Neural crest cell (in vitro differentiated cells): Measurements from ENCODE around the gene SMIM5. TPM values are rescaled to one million over a fixed set of nuclear protein-coding genes. Genes with fewer than 3 reads are reported as not detected.

Source experiments
- DNase-seq: peaks from one replicate; pipeline ENCODE4 v3.0.0; 2021; ENCODE audit warnings: low read depth, mixed read lengths, low spot score
- H3K27ac Mint-ChIP-seq: one replicate; pipeline ENCODE4 v1.8.0; 2021; ENCODE audit warnings: mild to moderate bottlenecking, mixed read lengths; ENCODE audit not compliant: unreplicated experiment
- H3K27me3 Mint-ChIP-seq: 2 replicates; pipeline ENCODE4 v1.8.0; 2021; ENCODE audit warnings: low read depth, mild to moderate bottlenecking, mixed read lengths
- H3K36me3 Mint-ChIP-seq: 2 replicates; pipeline ENCODE4 v1.8.0; 2021; ENCODE audit warnings: low read depth, mild to moderate bottlenecking, mixed read lengths
- H3K4me1 Mint-ChIP-seq: 2 replicates; pipeline ENCODE4 v1.8.0; 2021; ENCODE audit warnings: mixed read lengths
- H3K4me3 Mint-ChIP-seq: one replicate; pipeline ENCODE4 v1.8.0; 2021; ENCODE audit warnings: mild to moderate bottlenecking, mixed read lengths
- H3K9me3 Mint-ChIP-seq: 2 replicates; pipeline ENCODE4 v1.8.0; 2021; ENCODE audit warnings: mixed read lengths
- CTCF ChIP-seq: fragments of 200-600 bp; sonication (generic); conservative IDR thresholded peaks from 2 replicates; pipeline ENCODE4 v1.5.0; 2021; ENCODE audit warnings: antibody characterized with exemption, mild to moderate bottlenecking
- total RNA-seq: library from RNA; stranded (reverse); gene quantifications from 2 replicates; pipeline ENCODE4 v1.2.1, GENCODE V29; 2021

SMIM5 gene
- total RNA-seq, 1 donor from 2014 or later: not detected

DNA sequence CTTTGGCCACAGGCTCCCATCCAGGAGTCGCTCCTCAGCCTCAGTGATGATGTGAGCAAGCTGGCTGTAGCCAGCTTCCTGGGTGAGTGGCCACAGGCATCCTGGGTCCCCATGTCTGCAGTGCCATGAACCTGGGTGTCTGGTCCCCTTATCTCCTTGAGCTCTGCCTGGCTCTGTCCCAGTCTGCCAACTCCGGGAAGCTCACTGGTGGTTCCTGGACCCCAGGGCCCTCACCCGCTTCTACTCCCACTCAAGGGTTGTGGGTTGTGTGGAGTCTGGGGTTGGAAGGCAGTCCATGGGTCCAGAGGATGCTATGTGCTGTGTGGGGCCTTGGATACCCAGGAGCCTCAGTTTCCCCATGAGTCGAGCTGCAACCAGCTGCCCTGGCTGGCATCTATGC, 11.7 kb upstream of the SMIM5 start:
- TF ChIP-seq CTCF: no peak
- H3K27ac Mint-ChIP-seq: no peak overlapping the region
- peaks cover 3% of the 10 kb centered on the region for H3K27me3 Mint-ChIP-seq
- H3K4me1 Mint-ChIP-seq: peaks cover 9% of the 10 kb centered on the region
- H3K4me3 Mint-ChIP-seq: no peak overlapping the region
- DNase-seq: no peak
- H3K36me3 Mint-ChIP-seq: no peaks in the 10 kb centered on the region
- H3K9me3 Mint-ChIP-seq: no peaks in the 10 kb centered on the region

GRCh38 chr17:75622076-75622475, 11.2 kb upstream of the SMIM5 start:
- H3K9me3 Mint-ChIP-seq: no peaks in the 10 kb centered on the region
- no peak for TF ChIP-seq CTCF
- peaks cover 9% of the 10 kb centered on the region for H3K4me1 Mint-ChIP-seq
- H3K27me3 Mint-ChIP-seq: peaks cover 3% of the 10 kb centered on the region
- no peak for DNase-seq
- no peaks in the 10 kb centered on the region for H3K36me3 Mint-ChIP-seq
- peak overlapping the region; percentile 58 for H3K27ac Mint-ChIP-seq
- peak overlapping the region; percentile 3 for H3K4me3 Mint-ChIP-seq

- Mint-ChIP-seq H3K4me1 (peaks cover 9% of the 10 kb centered on the region), H3K36me3 (no peaks in the 10 kb centered on the region), H3K27me3 (peaks cover 3% of the 10 kb centered on the region), H3K4me3 (no peak overlapping the region), H3K27ac (no peak overlapping the region), H3K9me3 (no peaks in the 10 kb centered on the region)
- no peak for DNase-seq
- no peak for TF ChIP-seq CTCF
These were observed 10.4 kb upstream of the SMIM5 start for GRCh38 chr17:75622771-75623273.

- Mint-ChIP-seq H3K27me3 (peaks cover 3% of the 10 kb centered on the region), H3K4me1 (peaks cover 9% of the 10 kb centered on the region), H3K27ac (no peak overlapping the region), H3K36me3 (no peaks in the 10 kb centered on the region), H3K4me3 (no peak overlapping the region), H3K9me3 (no peaks in the 10 kb centered on the region)
- no peak for TF ChIP-seq CTCF
- no peak for DNase-seq
These were observed 9.8 kb upstream of the SMIM5 start for GRCh38 chr17:75623386-75623785.

DNA sequence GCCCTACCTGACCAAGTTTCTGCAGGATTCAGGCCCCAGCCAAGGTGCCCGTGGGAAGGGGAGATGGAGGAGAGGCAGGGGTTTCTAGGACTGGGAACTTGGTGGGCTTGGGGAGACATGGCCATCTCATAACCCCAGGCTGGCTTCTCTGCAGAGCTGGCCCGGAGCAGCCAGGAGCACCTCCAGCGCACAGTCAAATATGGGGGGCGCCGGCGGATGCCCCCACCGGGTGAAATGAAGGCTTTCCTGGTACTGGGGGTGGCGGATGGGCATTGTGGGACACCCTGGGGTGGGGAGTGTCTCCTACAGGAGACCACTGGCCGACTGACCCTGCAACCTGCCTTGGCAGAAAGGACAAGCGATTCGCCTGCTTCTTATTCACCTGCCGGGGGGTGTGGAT, 9.2 kb upstream of the SMIM5 start:
- Mint-ChIP-seq H3K27ac (no peak overlapping the region), H3K4me1 (peaks cover 9% of the 10 kb centered on the region), H3K27me3 (peaks cover 3% of the 10 kb centered on the region), H3K36me3 (no peaks in the 10 kb centered on the region), H3K9me3 (no peaks in the 10 kb centered on the region), H3K4me3 (no peak overlapping the region)
- no peak for TF ChIP-seq CTCF
- no peak for DNase-seq
